ENCODE measurements around the gene SIRT2. TPM values are rescaled to one million over a fixed set of nuclear protein-coding genes. Genes with fewer than 3 reads are reported as not detected.
"Not testable (repeated sequence)": the region's sequence is repeated elsewhere in the genome, so short reads cannot be mapped to it uniquely, and the experiment has no call there.

The SIRT2 gene
- total RNA-seq, 2 experiments from 2014 or later = 45.2 to 47.1 TPM

- peaks cover 12% of the 10 kb centered on the region for H3K9me3 Mint-ChIP-seq
- peaks cover 60% of the 10 kb centered on the region for H3K4me1 Mint-ChIP-seq
- ChIA-PET POLR2A (interaction anchor here (0.7 to 1.0 kb wide), 3 partner anchors 19 to 42 kb away, joined by 4 to 8 read pairs (median 5); no protein-coding TSS in a partner anchor), CTCF (interaction anchor here (0.9 to 2.3 kb wide), 9 partner anchors 10 to 234 kb away, joined by 3 to 28 read pairs (median 4); partner anchors contain the start of genes HNRNPL and RINL)
- peak overlapping the region; percentile 86 for H3K27ac Mint-ChIP-seq
- peaks cover 50% of the 10 kb centered on the region for H3K36me3 Mint-ChIP-seq (ENCODE audit: low read depth)
- no peaks in the 10 kb centered on the region for H3K27me3 Mint-ChIP-seq
- DNase-seq = no peak
- peak overlapping the region; percentile 84 for H3K4me3 Mint-ChIP-seq
Measured at GRCh38 chr19:38868551-38868950, 30.9 kb downstream of the SIRT2 start.

DNA sequence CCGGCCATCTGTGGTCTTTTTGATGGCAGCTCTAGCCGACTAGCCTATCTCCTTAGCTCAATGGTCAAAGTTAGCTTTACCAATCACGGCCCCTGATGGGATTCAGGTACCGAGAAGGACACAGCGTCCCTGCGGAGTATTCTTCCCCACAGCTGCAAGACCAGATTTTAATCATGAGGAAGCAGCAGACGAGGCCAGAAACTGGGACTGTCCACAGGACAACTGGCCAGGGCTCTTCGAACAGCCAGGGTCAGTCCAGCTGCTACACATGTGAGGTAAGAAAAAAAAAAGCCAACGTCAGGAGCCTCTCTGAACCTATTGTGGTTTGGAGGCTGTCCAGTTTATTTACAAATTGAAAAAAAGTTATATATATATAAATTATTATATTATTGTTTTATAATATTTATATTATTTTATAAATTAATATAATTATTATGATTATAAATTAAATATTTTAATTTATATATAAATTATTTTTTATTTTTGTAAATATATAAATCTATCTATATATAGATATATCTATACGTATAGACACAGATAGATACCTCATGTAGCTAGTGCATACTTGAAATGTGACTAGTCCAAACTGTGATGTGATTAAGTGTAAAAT, 32.1 kb downstream of the SIRT2 start:
- H3K4me1 Mint-ChIP-seq = peaks cover 65% of the 10 kb centered on the region
- CTCF ChIA-PET = interaction anchor here (0.8 to 1.8 kb wide), 3 partner anchors 9 to 98 kb away, joined by 3 to 9 read pairs (median 4); no protein-coding TSS in a partner anchor

GRCh38 chr19:38862321-38863059, 36.9 kb downstream of the SIRT2 start:
- DNase-seq = no peak
- H3K9me3 Mint-ChIP-seq = peaks cover 12% of the 10 kb centered on the region
- H3K4me3 Mint-ChIP-seq = no peak overlapping the region
- CTCF ChIA-PET = interaction anchor here (1.0 to 1.9 kb wide), 4 partner anchors 10 to 460 kb away, joined by 3 to 5 read pairs (median 4); partner anchors contain the start of gene FAM98C
- H3K27me3 Mint-ChIP-seq = no peaks in the 10 kb centered on the region
- H3K27ac Mint-ChIP-seq = no peak overlapping the region
- H3K4me1 Mint-ChIP-seq = peaks cover 46% of the 10 kb centered on the region
- H3K36me3 Mint-ChIP-seq (ENCODE audit: low read depth) = peaks cover 26% of the 10 kb centered on the region
- POLR2A ChIA-PET = no interaction called here

More for the DNA sequence above, 32.1 kb downstream of the SIRT2 start:
- H3K9me3 Mint-ChIP-seq = peaks cover 12% of the 10 kb centered on the region
- peaks cover 45% of the 10 kb centered on the region for H3K36me3 Mint-ChIP-seq (ENCODE audit: low read depth)
- DNase-seq = no peak
- no peak overlapping the region for H3K27ac Mint-ChIP-seq
- POLR2A ChIA-PET = no interaction called here
- no peaks in the 10 kb centered on the region for H3K27me3 Mint-ChIP-seq
- H3K4me3 Mint-ChIP-seq = no peak overlapping the region

DNA sequence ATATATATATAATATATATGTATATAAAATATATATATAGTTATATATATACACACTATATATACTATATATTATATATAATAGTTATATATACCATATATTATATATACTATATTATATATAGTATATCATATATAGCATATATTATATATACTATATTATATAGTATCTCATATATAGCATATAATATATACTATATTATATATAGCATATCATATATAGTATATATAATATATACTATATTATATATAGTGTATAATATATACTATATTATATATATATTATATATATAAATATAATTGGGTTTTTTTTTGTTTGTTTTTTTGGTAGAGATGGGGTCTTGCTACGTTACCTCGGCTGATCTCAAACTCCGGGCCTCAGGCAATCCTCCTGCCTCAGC, 38.0 kb downstream of the SIRT2 start:
- DNase-seq = no peak
- no peak overlapping the region for H3K27ac Mint-ChIP-seq
- CTCF ChIA-PET = interaction anchor here (0.9 kb wide), 1 partner anchor 459 kb away, joined by 4 read pairs; the partner anchor contains the start of gene FAM98C
- no peak overlapping the region for H3K4me3 Mint-ChIP-seq
- no peaks in the 10 kb centered on the region for H3K27me3 Mint-ChIP-seq
- H3K36me3 Mint-ChIP-seq (ENCODE audit: low read depth) = peaks cover 19% of the 10 kb centered on the region
- H3K9me3 Mint-ChIP-seq = peaks cover 12% of the 10 kb centered on the region
- peaks cover 54% of the 10 kb centered on the region for H3K4me1 Mint-ChIP-seq
- POLR2A ChIA-PET = no interaction called here

GRCh38 chr19:38859631-38860204, 39.7 kb downstream of the SIRT2 start:
- peaks cover 40% of the 10 kb centered on the region for H3K4me1 Mint-ChIP-seq
- H3K36me3 Mint-ChIP-seq (ENCODE audit: low read depth); CTCF ChIA-PET; POLR2A ChIA-PET; H3K9me3 Mint-ChIP-seq; H3K27me3 Mint-ChIP-seq; H3K4me3 Mint-ChIP-seq; H3K27ac Mint-ChIP-seq; DNase-seq: not testable (repeated sequence)

- POLR2A ChIA-PET = interaction anchor here (0.6 to 0.9 kb wide), 3 partner anchors 8 to 423 kb away, joined by 4 read pairs; no protein-coding TSS in a partner anchor
- Mint-ChIP-seq H3K27ac (peak overlapping the region; percentile 88), H3K4me1 (peaks cover 36% of the 10 kb centered on the region), H3K4me3 (no peak overlapping the region), H3K36me3 (ENCODE audit: low read depth) (no peaks in the 10 kb centered on the region), H3K27me3 (no peaks in the 10 kb centered on the region), H3K9me3 (no peaks in the 10 kb centered on the region)
- CTCF ChIA-PET = interaction anchor here (0.6 to 2.4 kb wide), 5 partner anchors 9 to 134 kb away, joined by 3 to 12 read pairs (median 4); partner anchors contain the start of genes MRPS12 and SARS2
- no peak for DNase-seq
Measured at GRCh38 chr19:38856813-38857212, 42.6 kb downstream of the SIRT2 start.

GRCh38 chr19:38855751-38856150, 43.7 kb downstream of the SIRT2 start:
- CTCF ChIA-PET; H3K4me3 Mint-ChIP-seq; H3K27ac Mint-ChIP-seq; H3K27me3 Mint-ChIP-seq; POLR2A ChIA-PET; DNase-seq; H3K9me3 Mint-ChIP-seq; H3K36me3 Mint-ChIP-seq (ENCODE audit: low read depth): not testable (repeated sequence)
- H3K4me1 Mint-ChIP-seq = peaks cover 42% of the 10 kb centered on the region

GRCh38 chr19:38854961-38855360, 44.5 kb downstream of the SIRT2 start:
- H3K4me3 Mint-ChIP-seq; DNase-seq; CTCF ChIA-PET; H3K27ac Mint-ChIP-seq; H3K36me3 Mint-ChIP-seq (ENCODE audit: low read depth); H3K9me3 Mint-ChIP-seq; POLR2A ChIA-PET; H3K27me3 Mint-ChIP-seq: not testable (repeated sequence)
- peaks cover 41% of the 10 kb centered on the region for H3K4me1 Mint-ChIP-seq

DNA sequence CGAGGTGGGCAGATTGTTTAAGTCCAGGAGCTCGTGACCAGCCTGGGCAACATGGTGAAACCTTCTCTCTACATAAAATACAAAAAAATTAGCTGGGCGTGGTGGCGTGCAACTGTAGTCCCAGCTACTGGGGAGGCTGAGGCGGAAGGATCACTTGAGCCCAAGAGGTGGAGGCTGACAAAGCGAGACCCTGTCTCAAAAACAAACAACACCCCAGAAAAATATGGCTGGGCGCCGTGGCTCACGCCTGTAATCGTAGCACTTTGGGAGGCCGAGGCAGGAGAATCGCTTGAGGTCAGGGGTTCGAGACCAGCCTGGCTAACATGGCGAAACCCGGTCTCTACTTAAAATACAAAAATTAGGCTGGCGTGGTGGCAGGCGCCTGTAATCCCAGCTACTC, 46.2 kb downstream of the SIRT2 start:
- POLR2A ChIA-PET = no interaction called here
- Mint-ChIP-seq H3K9me3 (no peaks in the 10 kb centered on the region), H3K27ac (peak overlapping the region; percentile 98), H3K4me1 (peaks cover 44% of the 10 kb centered on the region), H3K27me3 (no peaks in the 10 kb centered on the region), H3K4me3 (peak overlapping the region; percentile 94), H3K36me3 (ENCODE audit: low read depth) (peaks cover 10% of the 10 kb centered on the region)
- DNase-seq = no peak
- CTCF ChIA-PET = interaction anchor here (1.0 to 2.6 kb wide), 7 partner anchors 9 to 83 kb away, joined by 3 to 11 read pairs (median 3); partner anchors contain the start of genes MRPS12 and NFKBIB

DNA sequence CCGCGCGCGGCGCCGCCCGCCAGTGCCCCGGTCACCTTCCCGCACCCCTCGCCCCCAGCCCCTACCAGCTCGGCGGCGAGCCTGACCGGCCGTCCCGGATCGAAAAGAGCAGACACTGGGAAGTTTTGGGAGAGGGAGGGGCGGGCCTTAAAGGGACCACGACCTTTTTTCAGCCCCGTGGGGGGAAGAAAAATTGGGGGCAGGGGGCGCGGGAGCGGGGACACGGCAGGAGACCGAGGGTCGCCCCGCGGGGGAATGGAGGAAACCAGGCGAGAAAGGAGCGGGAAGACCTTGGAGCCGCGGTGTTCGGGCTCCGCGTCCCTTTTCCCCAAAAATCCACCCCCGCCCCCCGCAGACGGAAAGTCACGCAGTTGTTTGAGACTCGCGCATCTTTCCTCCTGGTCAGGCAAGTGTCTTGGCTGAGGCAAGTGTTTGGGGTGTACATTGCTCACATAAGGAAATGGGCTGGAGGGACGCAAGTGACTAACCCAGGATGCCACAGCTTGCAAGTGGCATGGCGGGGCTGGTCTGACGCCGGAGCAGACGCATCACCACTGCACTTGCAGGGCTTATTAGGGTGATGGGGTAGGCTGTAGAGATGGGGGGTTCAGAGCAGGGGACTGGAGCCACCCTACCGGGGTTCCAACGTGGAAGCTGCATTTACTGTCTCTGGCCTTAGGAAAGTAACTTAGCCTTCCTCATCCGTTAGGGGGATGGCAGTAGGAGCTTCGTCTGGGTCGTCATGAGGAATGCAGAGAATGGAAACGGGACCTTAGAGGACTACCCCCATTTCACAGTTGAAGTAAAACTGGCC, 47.0 kb downstream of the SIRT2 start:
- H3K27ac Mint-ChIP-seq = peak overlapping the region; percentile 98
- no peaks in the 10 kb centered on the region for H3K27me3 Mint-ChIP-seq
- peaks cover 16% of the 10 kb centered on the region for H3K36me3 Mint-ChIP-seq (ENCODE audit: low read depth)
- ChIA-PET POLR2A (interaction anchor here (0.6 kb wide), 1 partner anchor 551 kb away, joined by 3 read pairs; no protein-coding TSS in a partner anchor), CTCF (interaction anchor here (1.0 to 2.6 kb wide), 5 partner anchors 8 to 79 kb away, joined by 3 to 11 read pairs (median 3); partner anchors contain the start of genes MRPS12 and NFKBIB)
- peak overlapping the region; percentile 94 for H3K4me3 Mint-ChIP-seq
- peaks cover 45% of the 10 kb centered on the region for H3K4me1 Mint-ChIP-seq
- H3K9me3 Mint-ChIP-seq = no peaks in the 10 kb centered on the region
- peak; percentile 63 for DNase-seq

DNA sequence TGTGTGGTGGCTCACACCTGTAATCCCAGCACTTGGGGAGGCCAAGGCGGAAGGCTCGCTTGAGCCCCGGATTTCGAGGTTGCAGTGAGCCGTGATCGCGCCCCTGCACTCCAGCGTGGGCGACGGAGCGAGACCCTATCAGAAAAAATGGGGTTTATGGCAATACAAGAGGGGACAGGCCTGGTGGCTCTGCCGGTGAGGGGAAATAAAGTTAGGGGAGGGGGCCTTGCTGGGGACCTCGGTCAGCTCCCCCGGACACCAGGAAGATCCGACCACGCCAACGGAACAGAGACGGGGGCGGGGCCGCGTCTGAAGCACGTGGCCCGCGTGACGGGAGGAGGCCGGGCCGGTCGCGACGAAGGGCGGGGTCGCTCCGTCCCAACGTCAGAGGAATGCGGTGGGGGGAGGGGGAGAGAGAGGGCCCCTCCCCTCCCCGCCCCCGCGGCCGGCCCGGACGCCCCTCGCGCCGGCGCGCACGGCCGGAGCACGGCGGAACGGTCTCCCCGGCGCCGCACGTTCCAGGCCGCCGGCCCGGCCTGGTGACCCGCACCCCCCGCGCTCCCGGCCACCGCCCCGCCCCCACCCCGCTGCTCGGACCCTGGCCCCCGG, 47.7 kb downstream of the SIRT2 start:
- H3K4me1 Mint-ChIP-seq = peaks cover 44% of the 10 kb centered on the region
- peak overlapping the region; percentile 100 for H3K27ac Mint-ChIP-seq
- ChIA-PET CTCF (interaction anchor here (0.6 to 2.6 kb wide), 3 partner anchors 11 to 222 kb away, joined by 3 to 11 read pairs (median 5); no protein-coding TSS in a partner anchor), POLR2A (interaction anchor here (0.6 kb wide), 2 partner anchors 456 to 552 kb away, joined by 3 read pairs; no protein-coding TSS in a partner anchor)
- no peaks in the 10 kb centered on the region for H3K27me3 Mint-ChIP-seq
- peak overlapping the region; percentile 94 for H3K4me3 Mint-ChIP-seq
- peak; percentile 93 for DNase-seq
- H3K9me3 Mint-ChIP-seq = no peaks in the 10 kb centered on the region
- H3K36me3 Mint-ChIP-seq (ENCODE audit: low read depth) = peaks cover 23% of the 10 kb centered on the region
